Lower leg skin (tissue), 3 donors: ENCODE data around the gene MEGF6.

Source experiments
- CTCF ChIP-seq, 3 donors: fragments of 450-650 bp; IDR thresholded peaks; one replicate each; pipeline ENCODE4 v1.5.1; 2016; ENCODE audit warnings: antibody characterized with exemption in 3 of 3, mild to moderate bottlenecking in 3 of 3, moderate library complexity in 2 of 3
- POLR2A ChIP-seq, 2 donors: fragments of 450-650 bp; IDR thresholded peaks; one replicate each; pipeline ENCODE4 v1.6.1; 2016 to 2017; ENCODE audit warnings: antibody characterized with exemption in 2 of 2, mild to moderate bottlenecking in 1 of 2, moderate library complexity in 1 of 2

GRCh38 chr1:3476666-3477065, 134.6 kb downstream of the MEGF6 start:
- TF ChIP-seq POLR2A (IDR thresholded peaks at IDR 0.05) (no peak), CTCF (IDR thresholded peaks at IDR 0.05) (no peak)
